SIG-M5 treated with dmso at 0.1 percent for 504 hours (cell line): ENCODE data around the gene ZBTB39.
"Not testable (repeated sequence)": the region's sequence is repeated elsewhere in the genome, so short reads cannot be mapped to it uniquely, and the experiment has no call there.

Source experiments
- DNase-seq: peaks from one replicate; lab custom pipeline; 2025; ENCODE audit not compliant: unreplicated experiment; lab: John Stamatoyannopoulos, UW

ZBTB39 gene

DNA sequence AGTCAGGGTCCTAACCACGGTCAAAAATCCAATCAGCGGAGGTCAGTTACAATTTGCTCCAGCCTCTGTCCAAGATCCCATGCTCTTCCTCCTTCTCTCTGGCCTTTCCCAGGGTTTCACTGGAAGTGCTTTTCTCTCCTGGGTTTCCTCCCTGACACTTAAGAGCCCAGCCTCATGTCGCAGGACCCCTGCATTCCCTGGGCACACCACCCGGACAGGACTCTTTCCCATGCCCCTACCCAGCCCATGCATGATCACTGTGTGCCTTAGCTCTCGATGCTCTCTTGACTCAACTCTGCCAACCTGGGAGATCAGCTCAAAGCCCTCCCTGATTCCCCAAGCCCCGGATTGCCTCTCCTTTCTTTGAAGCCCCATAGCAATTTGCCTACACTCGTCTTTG, 25.4 kb upstream of the ZBTB39 start:
- no peak for DNase-seq

DNA sequence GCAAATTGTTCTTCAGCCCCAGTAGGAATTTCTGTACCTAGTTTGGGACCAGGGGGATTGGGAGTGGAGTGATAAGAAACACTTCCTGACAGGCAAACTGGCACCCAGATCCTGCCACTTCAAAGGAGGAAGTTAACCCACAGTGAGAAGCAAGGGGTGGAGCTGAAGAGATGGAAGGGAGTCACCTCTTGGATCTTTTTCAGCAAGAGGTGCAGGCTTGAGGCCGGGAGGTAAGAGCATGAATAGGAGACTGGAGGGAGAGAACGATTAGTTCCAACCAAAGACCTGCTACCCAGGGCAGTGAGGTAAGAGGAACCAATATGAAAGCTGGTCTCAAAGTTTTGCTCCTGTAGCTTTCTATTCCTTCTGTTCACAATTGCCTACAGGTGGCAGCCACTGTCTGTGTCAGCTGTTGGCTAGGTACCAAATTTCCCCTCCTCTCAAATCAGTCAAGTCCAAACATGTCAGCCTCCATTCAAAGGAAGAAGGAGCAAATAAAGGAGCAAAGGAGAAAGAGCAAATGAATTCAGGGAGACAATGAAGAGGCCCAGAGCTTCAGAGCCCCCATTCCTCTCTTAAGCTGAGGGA, 24.9 kb upstream of the ZBTB39 start:
- DNase-seq: peak; percentile 24

DNA sequence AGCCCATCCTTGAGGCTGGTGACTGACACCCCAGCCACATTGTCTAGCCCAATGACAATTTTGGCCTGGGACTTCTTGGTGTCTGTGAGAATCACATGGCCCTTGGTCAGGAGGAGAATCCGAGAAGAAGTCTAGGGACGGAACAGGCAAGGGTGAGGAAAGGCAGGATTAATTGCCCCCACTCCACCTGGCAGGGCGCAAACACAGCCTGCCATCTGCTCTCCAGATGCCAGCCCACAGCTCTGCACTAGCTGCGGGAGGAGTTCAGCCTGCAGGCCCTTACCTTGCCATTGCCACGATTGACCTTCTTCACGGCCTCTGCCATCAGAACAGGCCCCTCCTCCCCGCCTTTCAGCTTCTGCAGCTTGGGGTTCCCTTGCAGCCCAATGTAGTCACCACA, 23.1 kb upstream of the ZBTB39 start:
- no peak for DNase-seq

DNA sequence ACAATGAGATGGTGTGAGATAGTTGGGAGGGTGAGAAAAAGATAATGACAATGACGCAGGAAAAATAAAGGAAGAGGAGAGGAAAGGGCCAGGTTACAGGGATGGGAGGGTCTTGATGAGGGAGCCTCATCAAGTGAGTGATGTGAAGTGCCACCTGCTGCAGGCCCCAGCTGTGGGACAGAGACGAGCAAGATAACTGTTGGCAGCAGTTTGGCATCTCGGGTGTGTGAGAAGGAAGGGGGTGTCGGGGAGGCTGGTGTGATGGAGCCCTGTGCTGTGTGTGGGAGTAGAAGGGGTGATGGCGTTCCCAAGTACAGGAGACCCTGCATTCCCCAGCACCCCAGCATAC, 21.4 kb upstream of the ZBTB39 start:
- no peak for DNase-seq

DNA sequence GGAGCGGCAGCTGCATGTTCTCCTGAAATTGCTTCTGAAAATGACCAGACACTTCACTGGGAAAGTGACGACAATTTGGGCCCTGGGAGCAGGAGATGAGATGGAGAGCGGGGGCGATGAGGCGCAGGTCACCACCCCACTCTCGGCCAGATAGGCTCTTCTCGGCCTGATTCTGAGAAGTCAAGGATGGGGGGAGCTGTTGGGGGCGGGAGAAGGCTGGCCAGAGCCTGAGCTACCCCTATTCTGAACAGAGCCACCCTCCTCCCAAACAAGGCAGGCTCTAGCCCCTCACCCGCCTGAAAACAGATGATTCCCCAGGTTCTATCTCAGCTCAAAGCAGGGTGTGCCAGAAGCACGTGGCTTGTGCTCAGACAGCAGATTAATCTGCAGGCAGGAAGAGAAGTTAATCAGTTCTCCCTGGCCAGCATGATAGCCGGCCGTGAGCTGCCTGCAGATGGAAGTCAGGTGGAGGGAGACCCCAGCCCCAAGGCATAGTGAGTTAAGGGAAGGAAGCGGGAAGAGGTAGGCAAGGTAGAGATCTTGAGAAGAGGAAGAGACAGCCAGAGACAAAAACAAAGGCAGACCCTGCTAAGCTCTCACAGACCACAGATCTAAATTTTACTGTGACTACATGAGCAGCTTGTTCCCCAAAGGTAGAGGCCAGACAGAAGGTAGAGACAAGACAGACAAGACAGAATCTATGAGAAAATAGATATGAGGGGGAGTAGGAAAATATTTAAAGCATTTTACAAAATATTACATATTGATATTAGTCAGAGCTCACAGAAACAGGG, 20.9 kb upstream of the ZBTB39 start:
- DNase-seq: no peak

DNA sequence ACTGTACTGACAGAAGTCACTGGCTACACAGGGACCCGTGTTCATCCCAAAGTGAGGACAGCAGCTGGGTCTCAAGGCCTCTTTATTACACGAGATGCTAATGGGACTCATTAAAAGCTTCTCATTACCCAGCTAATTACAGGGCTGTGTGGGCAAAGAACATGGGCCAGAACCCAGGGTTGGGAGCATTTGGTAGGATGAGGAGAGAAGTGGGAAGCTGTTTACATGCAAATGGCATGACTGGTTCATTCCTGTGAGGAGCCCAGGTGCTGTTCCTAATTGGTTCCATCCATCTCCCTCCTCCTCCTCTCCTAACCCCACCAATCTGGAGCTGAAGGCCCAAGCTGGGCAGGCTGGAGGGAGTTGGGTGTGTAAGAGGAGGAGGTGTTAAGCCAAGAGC, 18.9 kb upstream of the ZBTB39 start:
- DNase-seq: no peak

DNA sequence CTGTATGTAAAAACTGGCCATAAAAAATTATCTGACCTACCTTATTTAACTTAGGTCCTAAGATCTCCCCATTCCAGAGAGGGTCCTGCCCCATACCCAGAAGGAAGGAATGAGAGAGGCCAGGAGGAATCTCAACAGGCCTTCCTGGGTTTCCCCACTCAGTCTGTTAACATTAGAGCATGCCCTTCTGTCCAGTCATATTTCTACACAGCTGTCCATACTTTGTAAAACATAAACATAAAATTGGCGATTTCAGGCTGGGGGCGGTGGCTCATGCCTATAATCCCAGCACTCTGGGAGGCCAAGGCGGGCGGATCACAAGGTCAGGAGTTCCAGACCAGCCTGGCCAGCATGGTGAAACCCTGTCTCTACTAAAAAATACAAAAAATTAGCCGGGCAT, 16.0 kb upstream of the ZBTB39 start:
- DNase-seq: not testable (repeated sequence)

DNA sequence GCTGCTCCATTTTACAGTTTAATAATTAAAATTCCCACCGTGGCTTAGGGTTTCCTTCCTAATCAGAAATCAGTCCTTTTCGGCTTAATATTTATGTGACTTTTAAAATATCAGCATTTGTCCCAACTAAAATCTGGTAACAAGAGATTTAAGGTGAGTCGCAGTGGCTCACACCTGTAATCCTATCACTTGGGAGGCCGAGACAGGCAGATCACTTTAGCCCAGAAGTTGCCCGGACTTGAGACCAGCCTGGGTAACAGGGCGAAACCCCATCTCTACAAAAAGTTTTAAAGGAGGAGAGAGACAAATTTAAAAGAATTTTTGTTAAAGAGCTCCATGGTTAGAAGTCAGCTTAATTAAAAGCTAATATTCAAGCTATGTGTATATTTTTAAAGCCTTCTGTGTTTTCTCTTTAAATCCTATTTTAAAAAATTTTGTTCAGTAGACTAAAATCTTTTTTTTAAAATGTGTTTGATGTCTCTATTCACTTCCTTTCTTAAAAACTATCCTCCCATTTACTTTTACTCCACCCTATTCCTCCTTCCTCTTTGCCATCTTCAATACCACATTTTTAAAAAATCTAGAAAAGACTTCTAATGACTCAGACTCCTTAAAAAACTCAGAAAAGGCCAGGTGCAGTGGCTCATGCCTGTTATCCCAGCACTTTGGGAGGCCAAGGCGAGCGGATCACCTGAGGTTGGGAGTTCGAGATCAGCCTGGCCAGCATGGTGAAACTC, 13.8 kb upstream of the ZBTB39 start:
- DNase-seq: no peak

DNA sequence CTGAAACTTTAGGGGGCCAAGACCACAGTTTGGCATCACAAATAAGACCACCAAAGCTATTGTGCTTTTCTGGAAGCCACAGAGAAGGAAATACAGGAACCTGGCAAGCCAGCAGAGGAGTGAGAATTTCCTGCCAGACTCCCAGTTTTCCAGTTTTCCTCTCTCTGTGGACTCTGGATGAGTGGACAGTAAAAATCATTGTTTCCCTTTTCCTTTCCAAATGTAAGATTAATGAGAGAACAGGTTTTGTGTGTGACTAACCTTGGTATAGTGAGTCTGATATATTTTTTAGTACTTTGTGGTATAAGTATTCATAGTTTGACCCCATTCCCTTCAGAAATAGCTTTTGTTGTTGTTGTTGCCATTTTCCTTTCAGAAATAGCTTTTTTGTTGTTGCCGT, 12.6 kb upstream of the ZBTB39 start:
- no peak for DNase-seq

DNA sequence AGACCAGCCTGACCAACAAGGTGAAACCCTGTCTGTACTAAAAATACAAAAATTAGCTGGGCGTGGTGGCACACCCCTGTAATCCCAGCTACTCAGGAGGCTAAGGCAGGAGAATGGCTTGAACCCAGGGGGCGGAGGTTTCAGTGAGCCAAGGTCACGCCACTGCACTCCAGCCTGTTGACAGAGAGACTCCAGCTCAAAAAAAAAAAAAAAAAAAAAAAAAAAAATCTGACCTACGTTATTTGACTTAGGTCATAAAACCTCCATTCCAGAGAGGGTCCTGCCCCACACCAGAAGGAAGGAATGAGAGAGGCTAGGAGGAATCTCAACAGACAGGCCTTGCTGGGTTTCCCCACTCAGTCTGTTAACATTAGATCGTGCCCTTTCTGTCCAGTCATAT, 12.0 kb upstream of the ZBTB39 start:
- peak; percentile 13 for DNase-seq

DNA sequence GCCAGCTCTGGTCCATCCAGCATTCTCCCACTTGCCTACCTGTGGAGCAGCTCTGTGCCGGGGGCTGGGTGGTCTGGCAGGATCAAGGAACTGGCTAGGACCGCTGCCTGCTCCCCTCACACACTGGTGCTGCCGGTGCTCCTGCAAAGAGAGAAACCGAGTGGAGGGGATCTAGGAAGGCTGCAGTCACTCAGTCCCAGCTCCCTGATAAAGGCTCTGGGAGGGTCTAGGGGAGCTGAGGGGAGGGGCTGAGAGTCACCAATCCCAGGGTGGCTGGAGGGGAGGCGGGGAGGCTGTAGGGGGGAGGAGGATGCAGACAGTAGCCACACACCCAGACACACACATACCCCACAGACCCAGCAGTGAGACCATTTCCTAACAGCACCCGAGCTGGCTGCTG, 10.0 kb upstream of the ZBTB39 start, which contains the start of gene TAC3:
TSS of gene TAC3 (minus strand) at position 182 of the 400 bp plus-strand sequence. CDS start 732 bp downstream, outside the sequence.
- DNase-seq: no peak

DNA sequence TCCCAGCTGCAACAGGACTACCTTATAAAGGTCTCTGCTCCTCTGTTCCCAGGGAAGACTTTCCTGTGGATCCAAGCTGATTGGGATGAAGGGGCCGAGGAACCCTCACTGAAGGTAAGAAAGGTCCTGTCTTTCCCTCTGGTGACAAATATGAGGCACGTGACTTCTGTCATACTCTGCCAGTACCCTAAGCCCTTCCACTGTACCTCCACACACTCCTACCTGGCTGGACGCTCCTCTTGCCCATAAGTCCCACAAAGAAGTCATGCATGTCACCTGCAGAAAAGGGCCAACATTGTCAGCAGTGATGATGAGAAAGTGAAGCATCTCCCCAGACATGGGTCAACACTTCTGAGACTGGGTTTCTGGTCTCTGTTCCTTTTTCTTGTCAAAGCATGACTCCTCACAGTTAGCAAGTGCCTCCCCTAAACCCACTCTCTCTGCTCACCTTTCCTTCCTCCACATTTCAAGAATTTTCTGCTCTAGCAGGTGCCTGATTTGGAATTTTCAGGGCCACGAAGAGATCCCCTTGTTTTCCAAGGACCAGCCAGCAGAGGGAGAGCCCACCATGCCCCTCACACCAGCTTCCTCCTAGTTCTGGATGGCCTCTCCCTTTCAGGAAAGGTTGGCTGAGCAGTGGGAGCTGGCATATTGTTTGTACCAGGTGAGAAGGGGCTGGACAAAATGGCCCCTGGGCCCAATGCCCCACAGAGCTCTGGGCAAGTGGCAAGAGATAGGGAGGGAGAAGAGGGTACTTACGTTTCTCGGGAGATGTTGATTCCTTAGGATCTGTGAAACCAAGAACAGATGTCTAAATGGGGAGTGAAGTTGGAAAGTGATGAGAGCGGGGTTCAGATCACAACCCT, 6.5 kb upstream of the ZBTB39 start:
- no peak for DNase-seq

DNA sequence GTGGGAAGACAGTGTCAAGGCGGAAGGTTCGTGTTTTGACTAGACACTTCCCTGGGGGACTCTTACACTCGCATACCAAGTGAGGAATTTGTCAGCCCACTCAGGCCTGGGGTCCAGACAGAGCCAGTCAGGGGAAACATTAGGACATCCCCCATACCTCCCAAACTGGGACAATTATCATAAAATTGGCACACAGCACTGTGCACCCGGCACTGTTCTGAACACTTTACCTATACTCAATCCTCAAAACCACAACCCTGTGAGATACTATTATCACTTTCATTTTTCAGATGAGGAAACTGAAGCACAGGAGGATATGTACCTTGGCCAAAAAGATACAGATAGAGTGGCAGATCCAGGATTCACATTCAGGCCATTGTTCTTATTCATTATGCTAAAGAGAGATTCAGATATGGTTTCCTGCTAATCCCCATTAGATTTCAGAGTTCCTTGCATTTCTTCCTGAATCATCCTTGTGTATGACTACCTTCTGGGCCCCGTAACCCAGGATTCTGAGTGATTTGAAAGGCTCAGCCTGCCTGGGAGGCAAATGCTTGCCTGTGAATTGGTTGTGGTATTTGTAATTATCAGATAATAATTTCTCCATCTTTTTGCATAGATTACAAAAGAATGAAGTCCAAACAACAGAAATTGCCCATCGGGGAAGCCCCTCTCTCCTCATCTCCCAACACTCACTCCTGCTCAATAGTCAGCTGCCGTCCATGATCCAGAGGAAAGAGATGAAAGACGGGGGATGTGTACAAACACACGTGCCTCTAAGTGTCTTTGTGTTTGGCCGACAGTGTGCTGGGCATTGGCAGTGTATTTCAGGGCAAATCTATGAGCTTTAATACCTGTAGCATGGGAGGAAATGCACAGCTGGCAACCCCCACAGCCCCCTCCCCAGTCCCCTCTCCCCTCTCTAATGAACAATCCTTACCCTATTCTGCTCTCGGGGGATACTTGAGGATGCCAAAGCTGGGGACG, 5.4 kb upstream of the ZBTB39 start:
- DNase-seq: no peak

DNA sequence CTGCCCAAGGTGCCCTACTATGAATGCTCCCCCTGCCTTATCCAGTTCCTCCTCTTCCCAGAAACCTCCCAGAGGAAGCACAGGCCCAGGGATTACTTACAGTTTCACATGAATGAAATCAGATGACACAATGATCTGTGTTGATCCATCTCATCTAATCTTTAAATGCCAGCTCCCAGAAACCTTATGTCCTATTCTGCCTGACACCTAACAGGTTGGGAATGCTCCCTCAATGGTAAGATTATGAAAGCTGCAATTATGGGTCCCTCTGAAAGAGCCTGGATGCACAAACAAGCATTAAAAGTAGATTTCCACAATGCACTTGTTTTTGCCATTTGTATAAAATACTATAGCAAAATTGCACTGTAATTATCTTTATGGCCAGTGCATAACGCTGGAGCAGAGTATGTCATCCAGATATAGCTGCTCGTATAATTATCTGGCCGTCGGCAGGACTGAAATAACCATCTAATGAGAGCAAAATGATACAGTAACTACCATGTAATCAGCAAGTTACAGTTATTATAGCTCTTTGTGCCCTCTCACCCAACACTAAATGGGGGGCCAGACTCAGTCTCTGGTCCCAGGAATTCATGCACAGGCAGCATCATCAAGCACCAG, 4.4 kb upstream of the ZBTB39 start:
- no peak for DNase-seq

DNA sequence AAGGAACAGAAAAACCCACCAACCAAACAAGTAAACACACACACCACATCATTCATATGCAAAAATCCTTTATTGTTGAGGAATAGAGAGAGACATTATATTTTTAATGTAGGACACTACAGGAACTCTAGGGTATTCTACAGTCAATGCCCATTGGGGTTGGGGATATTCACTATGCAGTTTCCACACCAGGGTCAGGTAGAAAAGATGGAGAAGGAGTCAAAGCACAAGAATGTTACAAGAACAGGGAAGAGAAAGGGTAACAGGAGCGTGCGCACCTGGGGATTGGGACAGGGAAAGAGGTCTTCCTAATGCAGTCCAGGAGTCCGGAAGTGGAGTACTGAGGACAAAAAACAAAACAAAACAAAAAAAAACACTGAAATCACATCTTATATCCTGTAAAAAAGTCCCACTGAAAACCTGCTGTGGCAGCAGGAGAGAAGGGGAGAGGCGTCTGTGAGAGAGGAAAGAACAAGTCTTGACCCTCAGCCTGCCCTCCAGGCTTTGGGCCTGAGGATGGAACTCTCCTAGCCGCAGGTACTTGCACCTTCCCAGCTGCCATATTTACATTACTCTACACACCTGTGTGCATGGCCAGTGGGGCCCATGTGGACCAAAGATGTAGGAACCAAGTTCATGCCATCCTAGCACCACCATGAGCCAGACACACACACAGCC, 3.7 kb upstream of the ZBTB39 start:
- DNase-seq: no peak

DNA sequence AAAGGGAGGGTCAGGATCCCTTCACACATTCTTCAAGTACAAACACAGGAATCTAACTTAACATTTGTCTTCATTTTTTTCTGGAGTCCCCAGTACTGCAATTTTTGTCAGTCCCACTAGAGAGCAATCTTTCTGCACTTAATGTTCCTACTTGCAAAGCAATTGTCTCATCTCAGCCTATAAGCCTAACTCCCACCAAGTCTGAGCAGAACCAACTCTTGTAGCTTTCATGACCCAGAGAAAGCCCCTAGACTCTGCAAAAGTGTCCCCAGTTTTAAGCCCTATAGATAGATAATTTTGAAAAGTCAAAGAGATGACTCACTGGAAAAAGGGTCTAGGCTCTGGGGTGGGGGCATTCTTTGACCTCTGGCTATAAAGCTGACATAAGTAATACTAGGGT, 1.8 kb upstream of the ZBTB39 start:
- peak; percentile 84 for DNase-seq

DNA sequence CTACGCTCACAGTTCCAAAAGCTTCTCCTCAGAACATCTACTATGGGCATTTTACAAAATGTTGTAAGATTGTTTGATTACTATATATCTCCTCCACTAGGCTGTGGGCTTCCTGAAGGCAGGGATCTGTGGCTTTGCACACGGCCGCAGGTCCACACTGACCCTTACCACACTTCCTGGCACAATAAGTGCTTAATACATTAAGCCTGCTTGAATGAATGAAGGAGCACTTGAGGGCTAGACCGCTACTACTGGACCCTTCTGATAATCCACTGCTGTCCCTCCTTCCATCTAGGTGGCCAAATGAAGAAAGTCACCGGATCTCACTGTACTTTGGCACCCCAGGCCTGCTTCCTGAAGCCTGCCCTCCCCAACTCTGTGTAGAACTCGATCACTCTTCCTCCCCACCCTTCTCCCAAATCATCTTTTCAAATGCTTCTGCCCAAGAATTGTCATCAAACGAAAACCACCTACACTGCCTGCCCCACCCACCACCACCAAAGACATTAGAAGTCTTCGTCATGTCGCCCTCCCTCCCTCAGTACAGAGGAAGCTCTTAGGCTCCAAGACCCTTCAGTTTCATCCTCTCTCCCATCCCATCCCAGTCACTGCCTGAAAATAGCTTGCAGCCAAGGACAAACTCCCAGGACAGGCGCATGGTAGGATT, 596 bp upstream of the ZBTB39 start:
- DNase-seq: peak; percentile 71

DNA sequence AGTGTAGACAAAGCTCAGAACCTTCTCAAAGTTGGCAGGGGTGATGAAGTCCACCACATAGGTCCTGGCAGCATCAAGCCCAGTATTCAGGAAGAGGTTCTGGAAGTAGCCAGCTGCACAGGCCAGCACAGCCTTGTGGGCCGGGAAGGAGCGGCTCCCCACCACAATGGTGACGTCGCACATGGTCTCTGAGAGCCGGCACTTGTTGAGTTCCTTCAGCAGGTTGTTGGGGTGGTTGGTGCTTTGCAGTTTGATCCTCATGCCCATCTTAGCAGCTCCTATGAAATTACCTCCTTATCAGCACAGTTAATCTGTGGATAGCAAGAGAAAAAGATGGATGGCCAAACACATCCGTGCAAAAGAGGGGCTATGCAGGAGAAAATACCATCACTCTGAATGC, 1.7 kb downstream of the ZBTB39 start:
- no peak for DNase-seq

DNA sequence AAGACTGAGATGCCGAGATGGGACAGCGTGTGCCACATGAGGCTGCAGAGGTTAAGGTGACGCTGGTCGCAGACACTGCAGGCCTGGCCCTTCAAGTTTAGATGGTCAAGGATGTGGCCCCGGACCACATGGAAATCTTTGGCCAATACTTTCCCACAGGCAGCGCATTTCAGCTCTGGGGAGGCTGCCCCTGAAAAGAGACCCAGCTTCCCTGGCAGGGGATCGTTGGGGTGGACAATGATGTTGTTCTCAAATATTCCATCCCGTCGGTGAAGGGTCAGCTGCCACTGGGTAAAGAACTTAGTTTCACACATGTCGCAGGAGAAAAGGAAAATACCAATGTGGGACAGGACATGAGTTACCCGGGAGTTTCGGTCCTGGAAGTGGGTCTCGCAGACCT, 3.0 kb downstream of the ZBTB39 start:
- no peak for DNase-seq
